Activated effector memory CD4-positive, alpha-beta T cell treated with anti-CD3 and anti-CD28 coated beads, Interleukin-2, amount 50 U/mL, for 16 hours (primary cell): Measurements from ENCODE around the gene INCENP.
"Not testable (repeated sequence)": the region's sequence is repeated elsewhere in the genome, so short reads cannot be mapped to it uniquely, and the experiment has no call there.

Experiments used
- DNase-seq: peaks from one replicate; pipeline ENCODE4 v3.0.0-alpha.2; 2020

The INCENP gene

GRCh38 chr11:62123669-62124185, at the start of gene INCENP:
INCENP (plus strand) TSS chr11:62124011; CDS start chr11:62128162, 4,151 bp downstream.
- DNase-seq = peak; percentile 98

- DNase-seq = no peak
Measured at GRCh38 chr11:62075438-62075837, 48.4 kb upstream of the INCENP start.

GRCh38 chr11:62077132-62077531, 46.7 kb upstream of the INCENP start:
- no peak for DNase-seq

DNA sequence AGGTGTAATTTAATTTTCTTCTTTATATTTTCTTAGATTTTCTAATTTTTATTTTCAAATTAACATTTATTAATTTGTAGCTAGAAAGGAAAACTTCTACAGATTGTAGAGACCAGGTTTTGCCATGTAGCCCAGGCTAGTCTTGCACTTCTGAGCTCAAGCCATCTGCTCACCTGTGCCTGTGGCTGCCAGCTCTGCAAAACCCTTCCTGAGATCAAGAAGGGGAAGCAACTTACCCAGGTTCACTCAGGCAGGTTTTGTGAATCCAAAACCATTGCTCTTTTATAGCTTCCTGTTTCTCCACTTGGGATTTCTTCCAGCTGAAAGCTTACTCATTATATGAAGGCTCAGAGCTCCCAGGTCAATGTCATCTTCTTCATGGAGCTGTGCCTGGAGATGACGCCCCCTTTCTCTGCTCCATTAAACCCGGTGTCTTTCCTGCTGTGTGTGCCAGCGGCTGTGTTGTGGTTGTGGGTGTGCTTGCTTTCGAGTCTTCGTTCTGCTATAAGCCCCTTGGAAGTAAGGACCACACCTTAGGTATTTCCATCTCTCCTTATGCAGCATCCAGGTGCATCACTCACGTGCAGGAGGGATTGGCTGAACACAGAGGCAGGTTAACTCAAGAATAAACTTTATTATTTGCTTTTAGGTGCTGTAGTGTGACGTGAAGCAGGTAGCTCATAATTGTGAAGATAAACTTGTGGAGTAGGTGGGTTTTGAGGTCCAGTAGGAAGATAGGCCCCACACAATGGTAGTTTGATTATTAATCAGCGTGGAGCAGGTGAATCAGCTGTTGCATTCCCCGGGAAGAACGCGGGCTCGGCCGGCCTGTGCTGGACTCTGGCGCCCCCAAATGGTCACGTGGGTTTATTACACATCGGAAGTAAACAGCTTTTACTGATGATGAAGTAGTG, 42.2 kb upstream of the INCENP start:
- DNase-seq = peak; percentile 91

GRCh38 chr11:62082292-62082657, 41.5 kb upstream of the INCENP start:
- no peak for DNase-seq

DNA sequence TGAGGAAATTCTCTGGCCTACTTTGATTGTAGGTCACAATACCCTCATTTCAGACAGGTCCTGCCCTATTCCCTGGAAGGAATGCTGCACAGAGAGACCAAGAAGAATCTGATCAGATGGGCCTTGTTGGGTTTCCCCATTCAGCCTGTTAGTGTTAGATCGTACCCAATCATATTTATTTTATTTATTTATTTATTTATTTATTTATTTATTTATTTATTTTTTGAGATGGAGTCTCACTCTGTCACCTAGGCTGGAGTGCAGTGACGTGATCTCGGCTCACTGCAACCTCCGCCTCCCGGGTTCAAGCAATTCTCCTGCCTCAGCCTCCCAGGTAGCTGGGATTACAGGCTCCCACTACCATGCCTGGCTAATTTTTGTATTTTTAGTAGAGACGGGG, 39.0 kb upstream of the INCENP start:
- DNase-seq = not testable (repeated sequence)

DNA sequence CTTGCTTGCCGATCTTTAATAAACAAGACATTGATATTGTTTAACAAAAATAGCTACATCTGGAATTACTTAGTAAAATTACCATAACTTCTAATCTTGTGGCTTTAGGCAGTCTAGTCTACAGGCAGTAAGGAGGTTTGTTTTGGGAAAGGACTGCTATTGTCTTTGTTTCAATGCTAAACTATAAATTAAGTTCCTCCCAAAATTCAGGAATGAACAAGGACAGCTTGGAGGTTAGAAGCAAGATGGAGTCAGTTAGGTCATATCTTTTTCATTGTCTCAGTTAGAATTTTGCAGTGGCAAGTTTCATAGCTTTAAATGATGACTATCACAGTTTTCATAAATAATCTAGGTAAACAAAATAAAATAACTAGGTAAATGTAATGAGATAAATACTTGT, 36.1 kb upstream of the INCENP start:
- no peak for DNase-seq

GRCh38 chr11:62088331-62088933, 35.4 kb upstream of the INCENP start:
- DNase-seq = no peak

- no peak for DNase-seq
Measured at GRCh38 chr11:62103141-62103540, 20.7 kb upstream of the INCENP start.

DNA sequence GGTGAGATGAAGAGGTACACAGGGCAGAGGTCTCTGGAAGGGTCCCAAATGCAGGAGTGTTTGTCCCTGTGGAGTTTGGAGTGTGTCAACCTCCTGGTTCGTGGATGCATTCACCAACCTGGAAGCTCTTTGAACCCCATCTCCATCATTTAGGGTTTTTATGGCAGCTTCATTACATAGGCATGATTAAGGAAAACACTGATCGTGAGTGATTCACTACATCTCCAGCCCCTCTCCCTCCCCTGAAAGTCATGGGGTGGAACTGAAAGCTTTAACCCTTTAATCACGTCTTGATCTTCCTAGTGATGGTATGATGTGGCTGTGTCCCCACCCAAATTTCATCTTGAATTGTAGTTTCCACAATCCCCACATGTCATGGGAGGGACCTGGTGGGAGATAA, 19.8 kb upstream of the INCENP start:
- peak; percentile 17 for DNase-seq

- peak; percentile 54 for DNase-seq
Measured at GRCh38 chr11:62104816-62105653, 18.8 kb upstream of the INCENP start.

GRCh38 chr11:62105667-62106191, 18.1 kb upstream of the INCENP start:
- DNase-seq = no peak

- DNase-seq = peak; percentile 64
Measured at GRCh38 chr11:62108017-62108750, 15.6 kb upstream of the INCENP start.

- DNase-seq = no peak
Measured at GRCh38 chr11:62108971-62109404, 14.8 kb upstream of the INCENP start.

GRCh38 chr11:62115085-62115694, 8.6 kb upstream of the INCENP start:
- no peak for DNase-seq

DNA sequence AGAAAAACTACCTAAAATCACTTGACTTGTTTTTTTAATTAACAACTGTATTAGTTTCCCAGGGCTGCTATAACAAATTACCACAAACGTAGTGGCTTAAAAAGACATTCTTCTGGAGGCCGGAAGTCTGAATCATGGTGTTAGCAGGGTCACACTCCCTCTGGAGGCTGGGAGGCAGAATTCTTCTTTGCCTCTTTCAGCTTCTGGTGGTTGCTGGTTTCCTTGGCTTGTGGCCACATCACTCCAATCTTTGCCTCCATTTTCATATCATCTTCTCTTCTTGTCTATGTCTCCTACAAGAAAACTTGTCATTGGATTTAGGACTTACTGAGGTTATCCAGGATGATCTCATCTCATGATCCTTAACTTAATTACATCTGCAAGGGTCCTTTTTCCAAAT, 7.4 kb upstream of the INCENP start:
- DNase-seq = no peak

DNA sequence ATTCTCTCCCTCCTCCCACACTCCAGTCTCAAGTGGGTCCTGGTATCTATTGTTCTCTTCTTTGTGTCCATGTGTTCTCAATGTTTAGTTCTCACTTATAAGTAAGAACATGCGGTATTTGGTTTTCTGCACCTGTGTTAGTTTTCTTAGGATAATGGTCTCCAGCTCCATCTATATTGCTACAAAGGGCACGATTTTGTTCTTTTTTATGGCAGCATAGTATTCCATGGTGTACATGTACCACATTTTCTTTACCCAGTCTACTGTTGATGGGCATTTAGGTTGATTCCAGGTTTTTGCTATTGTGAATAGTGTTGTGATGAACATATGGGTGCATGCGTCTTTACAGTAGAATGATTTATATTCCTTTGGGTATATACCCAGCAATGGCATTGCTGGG, 4.2 kb upstream of the INCENP start:
- no peak for DNase-seq

GRCh38 chr11:62120001-62120400, 3.8 kb upstream of the INCENP start:
- peak; percentile 22 for DNase-seq

GRCh38 chr11:62120431-62120830, 3.4 kb upstream of the INCENP start:
- no peak for DNase-seq

DNA sequence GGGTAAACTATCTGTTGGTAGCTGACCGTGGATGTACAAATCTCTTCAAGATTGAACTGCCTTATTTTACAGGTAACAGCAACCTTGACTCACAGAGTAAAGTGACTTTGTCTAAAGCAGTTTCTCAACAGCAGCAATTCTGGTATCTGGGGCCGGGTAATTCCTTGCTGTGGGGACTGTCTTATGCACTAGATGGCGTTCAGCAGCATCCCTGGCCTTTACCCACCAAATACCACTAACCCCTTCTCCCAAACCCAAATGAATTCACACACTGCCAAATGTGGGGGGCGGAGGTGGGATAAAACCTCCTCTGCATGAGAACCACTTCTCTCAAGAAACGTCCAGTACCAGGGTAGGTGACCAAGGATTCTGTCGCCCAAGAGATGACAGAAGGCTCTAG, 1.7 kb upstream of the INCENP start:
- DNase-seq = peak; percentile 41
